HepG2 (cell line): ENCODE data around the gene HOXC9. TPM values are rescaled to one million over a fixed set of nuclear protein-coding genes. Genes with fewer than 3 reads are reported as not detected.
A peak's percentile ranks its signal among the peaks of the same experiment; 100 is the strongest.

ENCODE experiments used
- PHF8 ChIP-seq: sonication (generic); formaldehyde crosslinking; IDR thresholded peaks from 2 replicates; pipeline ENCODE4 v1.5.0; 2020; ENCODE audit warnings: missing genetic modification reagents
- ZBTB37 ChIP-seq: sonication (generic); formaldehyde crosslinking; IDR thresholded peaks from 2 replicates; pipeline ENCODE4 v1.4.0; 2020; ENCODE audit warnings: mild to moderate bottlenecking, missing genetic modification reagents
- ZNF142 ChIP-seq: sonication (generic); formaldehyde crosslinking; IDR thresholded peaks from 2 replicates; pipeline ENCODE4 v1.4.0; 2020; ENCODE audit warnings: missing genetic modification reagents
- polyA plus RNA-seq, 8 experiments: library from polyadenylated mRNA; depleted of rRNA in 3 of 8; stranded (reverse) in 7 of 8; unstranded in 1 of 8; fragments of >200 nt; fragmentation: Illumina TruSeq in 4 of 8; extraction: Trizol in 4 of 8; gene quantifications; 2 replicates each; pipeline versions ENCODE4 v1.2.1 to v1.2.3, GENCODE V29; 2011 to 2016; ENCODE audit warnings: low read depth in 4 of 8, missing spikeins in 1 of 8, mixed read lengths in 1 of 8; ENCODE audit not compliant: insufficient read depth in 1 of 8
- total RNA-seq, 5 experiments: library from RNA; depleted of rRNA; stranded (reverse); fragments of >200 nt; fragmentation: Illumina TruSeq; extraction: Trizol; gene quantifications; 2 replicates each; pipeline ENCODE4 v1.2.3, GENCODE V29; 2016; ENCODE audit warnings: low read depth in 1 of 5

Gene HOXC9
- total and polyA plus RNA-seq, 2 of the 13 experiments (the other 11 are each of a cell fraction or from before 2014, with no cell fraction given) = 0.11 to 1.1 TPM

GRCh38 chr12:54000116-54001114 is at the start of gene HOXC9 (continued):
- peak; percentile 25; the same call in 1 of the 2 replicates for TF ChIP-seq ZNF142 (CRISPR knock-in tag)
- 0 out of 2 replicates have a peak, but pooled peaks have one; percentile 51 for TF ChIP-seq PHF8 (CRISPR knock-in tag)
- TF ChIP-seq ZBTB37 (CRISPR knock-in tag) = no peak
